Colonic mucosa (tissue), 4 donors: ENCODE data around the gene FGD2. TPM values are rescaled to one million over a fixed set of nuclear protein-coding genes. Genes with fewer than 3 reads are reported as not detected.

Source experiments
- DNase-seq: peaks from one replicate; pipeline ENCODE4 v3.0.0-alpha.2; 2020
- H3K27ac ChIP-seq: fragments of 200-600 bp; one replicate; pipeline ENCODE4 v1.8.0; 2021
- H3K27me3 ChIP-seq: fragments of 200-600 bp; one replicate; pipeline ENCODE4 v1.8.0; 2021
- H3K36me3 ChIP-seq: fragments of 200-600 bp; one replicate; pipeline ENCODE4 v1.8.0; 2021
- H3K4me1 ChIP-seq: fragments of 200-600 bp; one replicate; pipeline ENCODE4 v1.8.0; 2021; ENCODE audit warnings: mild to moderate bottlenecking
- H3K4me3 ChIP-seq: fragments of 200-600 bp; one replicate; pipeline ENCODE4 v1.8.0; 2021
- H3K9ac ChIP-seq, 2 donors: one replicate each; pipeline ENCODE4 v1.7.0; 2013; ENCODE audit warnings: control low read depth in 2 of 2, low read depth in 2 of 2, low read length in 2 of 2
- H3K9me3 ChIP-seq: fragments of 200-600 bp; one replicate; pipeline ENCODE4 v1.8.0; 2021
- CTCF ChIP-seq: fragments of 200-600 bp; IDR thresholded peaks from one replicate; pipeline ENCODE4 v1.8.0; 2022; ENCODE audit warnings: antibody characterized with exemption, mild to moderate bottlenecking
- intact Hi-C: fragments of 100-400 bp; cut with DNase I; formaldehyde crosslinking; loops from one replicate; pipeline ENCODE4 v1.14.1; 2022
- total RNA-seq, 2 donors: library from RNA; stranded (reverse); fragmentation: NEBNext Ultra II Directional in 1 of 2; extraction: Animal tissue kit (Norgen Biotek cat#: 25700) in 1 of 2; gene quantifications; one replicate each; pipeline ENCODE4 v1.2.1, GENCODE V29; 2021
- donor health status: healthy.
- donor health status: DM: no; HTN: no; CAD: no.
- donor health status: DM: no; HTN: no; CAD: no.

The FGD2 gene
- total RNA-seq, 2 donors from 2014 or later: 3.6 to 3.8 TPM

- H3K9me3 ChIP-seq: no peaks in the 10 kb centered on the region
- H3K27me3 ChIP-seq: no peaks in the 10 kb centered on the region
- no peak for DNase-seq
- H3K4me1 ChIP-seq: no peaks in the 10 kb centered on the region
- intact Hi-C loops: no loop called here
- no peak for TF ChIP-seq CTCF
- no peak overlapping the region for H3K4me3 ChIP-seq
- H3K36me3 ChIP-seq: no peaks in the 10 kb centered on the region
- H3K9ac ChIP-seq: no peak overlapping the region
- H3K27ac ChIP-seq: no peak overlapping the region
Observed at GRCh38 chr6:37069639-37070038, 64.2 kb downstream of the FGD2 start.

DNA sequence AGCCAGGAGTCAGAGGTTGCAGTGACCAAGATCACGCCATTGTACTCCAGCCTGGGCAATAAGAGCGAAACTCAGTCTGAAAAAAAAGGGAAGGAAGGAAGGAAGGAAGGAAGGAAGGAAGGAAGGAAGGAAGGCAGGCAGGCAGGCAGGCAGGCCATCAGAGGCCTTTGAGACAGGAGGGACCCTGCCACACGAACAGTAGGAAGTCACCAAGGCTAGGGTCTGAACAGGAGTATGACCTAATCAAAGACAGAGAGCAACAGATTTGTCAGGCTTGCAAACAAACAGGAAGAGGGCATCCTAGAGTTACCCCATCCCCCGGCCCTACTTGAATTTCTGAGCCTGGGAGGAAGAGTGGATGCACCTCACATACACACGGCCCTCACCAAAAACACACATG is 67.1 kb downstream of the FGD2 start:
- Histone ChIP-seq H3K36me3 (no peaks in the 10 kb centered on the region), H3K9me3 (no peaks in the 10 kb centered on the region)

GRCh38 chr6:37074053-37074827 is 68.8 kb downstream of the FGD2 start:
- intact Hi-C loops: no loop called here
- Histone ChIP-seq H3K36me3 (no peaks in the 10 kb centered on the region), H3K27ac (no peak overlapping the region), H3K4me1 (no peaks in the 10 kb centered on the region), H3K9ac (no peak overlapping the region), H3K4me3 (no peak overlapping the region), H3K9me3 (no peaks in the 10 kb centered on the region), H3K27me3 (no peaks in the 10 kb centered on the region)
- TF ChIP-seq CTCF: no peak
- DNase-seq: no peak

More for the DNA sequence above, 67.1 kb downstream of the FGD2 start:
- intact Hi-C loops: no loop called here
- no peaks in the 10 kb centered on the region for H3K4me1 ChIP-seq
- no peak overlapping the region for H3K9ac ChIP-seq
- H3K27ac ChIP-seq: no peak overlapping the region
- H3K4me3 ChIP-seq: no peak overlapping the region
- DNase-seq: no peak
- H3K27me3 ChIP-seq: no peaks in the 10 kb centered on the region
- no peak for TF ChIP-seq CTCF

DNA sequence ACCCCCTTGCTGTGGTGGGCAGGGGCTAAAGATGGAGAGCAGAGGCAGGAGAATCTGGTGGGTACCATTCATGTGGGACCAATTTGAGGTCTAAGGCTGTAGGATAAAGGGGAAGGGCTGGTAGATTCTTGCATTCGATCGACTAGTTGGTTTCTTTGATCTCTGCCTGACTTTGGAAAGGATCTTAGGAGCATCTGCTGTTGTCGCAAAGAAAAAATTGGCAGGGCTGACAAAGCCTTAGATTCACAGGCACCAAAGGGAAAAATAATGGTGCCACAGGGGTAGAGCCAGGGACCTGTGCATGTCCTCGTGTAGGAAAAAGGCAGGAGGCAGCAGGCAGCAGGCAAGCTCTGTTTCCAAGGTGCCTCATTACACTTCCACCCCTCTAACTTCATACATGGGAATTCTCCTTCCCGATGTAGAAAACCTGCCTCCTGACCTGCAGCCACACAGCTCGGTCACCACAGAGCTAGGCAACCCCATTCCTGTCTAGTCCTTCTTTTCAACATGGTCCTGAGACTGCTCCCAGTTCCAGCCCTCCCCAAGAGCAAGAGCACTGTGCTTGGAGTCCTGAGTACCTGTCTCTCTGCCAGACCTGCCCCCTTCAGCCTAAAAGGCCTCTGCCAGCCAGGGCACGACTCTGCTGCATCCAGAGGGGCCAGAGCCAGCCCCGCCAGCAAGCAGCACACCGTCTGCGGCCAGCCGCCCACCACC is 71.9 kb downstream of the FGD2 start:
- DNase-seq: no peak
- Histone ChIP-seq H3K36me3 (no peaks in the 10 kb centered on the region), H3K9ac (no peak overlapping the region), H3K4me3 (no peak overlapping the region), H3K9me3 (no peaks in the 10 kb centered on the region), H3K27me3 (no peaks in the 10 kb centered on the region), H3K27ac (no peak overlapping the region), H3K4me1 (no peaks in the 10 kb centered on the region)
- TF ChIP-seq CTCF: no peak
- intact Hi-C loops: no loop called here

DNA sequence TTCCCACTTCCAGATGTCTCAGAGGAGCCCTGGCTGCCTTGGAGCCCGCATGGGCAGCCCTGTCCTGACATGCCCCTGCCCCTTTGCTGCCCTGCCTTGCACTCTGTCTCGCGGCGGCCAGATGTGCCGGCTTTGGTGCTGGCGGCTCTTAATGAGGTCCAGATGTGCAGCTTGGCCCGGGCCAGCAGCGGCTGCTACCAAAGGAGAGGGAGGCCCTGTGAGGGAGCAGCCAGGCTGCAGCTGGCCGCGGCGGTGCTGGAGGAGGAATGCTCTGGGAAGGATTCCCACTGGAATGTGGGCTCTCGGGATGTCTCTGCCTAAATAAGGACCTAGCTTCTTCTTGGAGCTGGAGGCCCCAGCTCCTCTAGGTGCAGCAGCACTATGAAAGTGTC is 72.4 kb downstream of the FGD2 start:
- no peak for TF ChIP-seq CTCF
- Histone ChIP-seq H3K27ac (no peak overlapping the region), H3K4me3 (no peak overlapping the region), H3K9me3 (no peaks in the 10 kb centered on the region), H3K27me3 (no peaks in the 10 kb centered on the region), H3K36me3 (no peaks in the 10 kb centered on the region), H3K4me1 (no peaks in the 10 kb centered on the region), H3K9ac (no peak overlapping the region)
- peak; percentile 59 for DNase-seq
- intact Hi-C loops: no loop called here

Other genes starting within 250 kb of the FGD2 start
- 1 to 10 TPM; 4.6 to 8.0 TPM for gene CPNE5, start 166.2 kb upstream of the FGD2 start, total RNA-seq
- 10 to 100 TPM in 1 of 2 donors, 1 to 10 TPM in 1; 9.9 to 23.6 TPM for gene PPIL1, start 130.9 kb upstream of the FGD2 start, total RNA-seq
- gene C6orf89, start 119.7 kb upstream of the FGD2 start, total RNA-seq: 10 to 100 TPM; 46.3 to 49.5 TPM
- 1 to 10 TPM; 1.2 to 2.6 TPM for gene PI16, start 50.9 kb upstream of the FGD2 start, total RNA-seq
- 100 to 1,000 TPM; 160 to 197 TPM for gene MTCH1, start 19.5 kb upstream of the FGD2 start, total RNA-seq
- gene PIM1, start 164.5 kb downstream of the FGD2 start, total RNA-seq: 10 to 100 TPM; 15.6 to 26.2 TPM